Ovary (tissue), 9 donors: ENCODE measurements around the gene OARD1. TPM values are rescaled to one million over a fixed set of nuclear protein-coding genes. Genes with fewer than 3 reads are reported as not detected.

Experiments
- DNase-seq, 5 donors: peaks; one replicate each; pipeline ENCODE4 v3.0.0-alpha.2; 2019 to 2020
- H3K27ac ChIP-seq, 2 donors: fragments of 200-600 bp; one replicate each; pipeline versions ENCODE4 v1.5.1 to v1.8.0; 2019 to 2022
- H3K27me3 ChIP-seq: fragments of 200-600 bp; one replicate; pipeline ENCODE4 v1.8.0; 2022
- H3K36me3 ChIP-seq: fragments of 200-600 bp; sonication (generic); one replicate; pipeline ENCODE4 v1.5.1; 2019
- H3K4me1 ChIP-seq: one replicate; pipeline ENCODE4 v1.8.1; 2013; ENCODE audit warnings: mild to moderate bottlenecking, moderate library complexity; ENCODE audit not compliant: insufficient read depth
- H3K4me3 ChIP-seq: fragments of 200-600 bp; sonication (generic); one replicate; pipeline ENCODE4 v1.5.1; 2017
- H3K9me3 ChIP-seq, 2 donors: fragments of 200-600 bp in 1 of 2; sonication (generic) in 1 of 2; one replicate each; pipeline versions ENCODE4 v1.5.1 to v1.8.1; 2013 to 2019; ENCODE audit warnings: mild to moderate bottlenecking in 1 of 2, moderate library complexity in 1 of 2
- CTCF ChIP-seq, 3 donors: fragments of 450-650 bp in 2 of 3; fragments of 200-600 bp in 1 of 3; IDR thresholded peaks; one replicate each; pipeline versions ENCODE4 v1.5.1 to v1.8.0; 2016 to 2022; ENCODE audit warnings: antibody characterized with exemption in 3 of 3, mild to moderate bottlenecking in 1 of 3
- EP300 ChIP-seq: sonication (generic); formaldehyde crosslinking; IDR thresholded peaks from one replicate; pipeline ENCODE4 v1.6.1; 2017; ENCODE audit warnings: antibody characterized with exemption
- POLR2A ChIP-seq: fragments of 450-650 bp; IDR thresholded peaks from one replicate; pipeline ENCODE4 v1.6.1; 2017; ENCODE audit warnings: antibody characterized with exemption, mild to moderate bottlenecking, moderate library complexity
- WGBS, 3 donors: extraction: QIAGEN DNeasy Blood & Tissue Kit in 1 of 3; methylation state at CpG; one replicate each; pipeline versions ENCODE4 v1.1.5 to v1.1.7; 2013 to 2017; 5-methylcytosine and 5-hydroxymethylcytosine counted together
- intact Hi-C, 4 donors: fragments of 100-400 bp; cut with DNase I; formaldehyde crosslinking; loops; one replicate each; pipeline versions ENCODE4 v1.11.0 to v1.15.1; 2022 to 2023
- polyA plus RNA-seq, 2 donors: library from polyadenylated mRNA; stranded (reverse); fragments of 200-250 nt in 1 of 2; fragments of 350-450 nt in 1 of 2; fragmentation: Illumina TruSeq in 1 of 2; extraction: RNeasy Lipid Tissue Mini Kit (QIAGEN cat#74804) in 1 of 2; gene quantifications; one replicate each; pipeline ENCODE4 v1.2.3, GENCODE V29; 2013 to 2014
- total RNA-seq, 7 donors: library from RNA; depleted of rRNA in 2 of 7; stranded (reverse); fragments of >200 nt in 2 of 7; fragmentation: NEBNext Ultra II Directional in 3 of 7; extraction: Animal tissue kit (Norgen Biotek cat#: 25700) in 3 of 7; gene quantifications; one replicate each; pipeline versions ENCODE4 v1.1.0 to v1.2.4, GENCODE V29; 2016 to 2023
- donor health status: DM: no; HTN: no; CAD: no; lungs with moderate emphysema.
- donor health status: DM: no; HTN: no; CAD: no.
- donor health status: Bipolar disorder and iron deficiency.
- donor health status: DM: yes; HTN: yes; CAD: no.
- donor health status: DM: no; HTN: no; CAD: no.
- donor health status: DM: yes; HTN: yes; CAD: no.

OARD1 gene
- total and polyA plus RNA-seq, 9 donors: 10.6 to 34.5 (median 21.4) TPM

- H3K4me1 ChIP-seq: no peaks in the 10 kb centered on the region
- 77 to 84% (median 80%) methylated on average over 9 of the region's 9 CpGs for WGBS, 3 donors
- no peak overlapping the region for H3K4me3 ChIP-seq
- TF ChIP-seq CTCF (IDR thresholded peaks at IDR 0.05) (no peak), POLR2A (no peak), EP300 (no peak)
- no peaks in the 10 kb centered on the region for H3K9me3 ChIP-seq
- H3K27ac ChIP-seq: no peak overlapping the region
- H3K27me3 ChIP-seq: no peaks in the 10 kb centered on the region
- no peak for DNase-seq
- intact Hi-C loops: no loop called here
- no peaks in the 10 kb centered on the region for H3K36me3 ChIP-seq
Observed at GRCh38 chr6:41047745-41048732, 24.1 kb downstream of the OARD1 start.

GRCh38 chr6:41047306-41047705 lies 24.9 kb downstream of the OARD1 start:
- no peaks in the 10 kb centered on the region for H3K36me3 ChIP-seq
- TF ChIP-seq CTCF (IDR thresholded peaks at IDR 0.05) (no peak), EP300 (no peak), POLR2A (no peak)
- no peaks in the 10 kb centered on the region for H3K9me3 ChIP-seq
- no peak for DNase-seq
- no peaks in the 10 kb centered on the region for H3K4me1 ChIP-seq
- 96 to 98% (median 97%) methylated on average over 2 of the region's 2 CpGs for WGBS, 3 donors
- no peak overlapping the region for H3K4me3 ChIP-seq
- no peaks in the 10 kb centered on the region for H3K27me3 ChIP-seq
- intact Hi-C loops: no loop called here
- no peak overlapping the region for H3K27ac ChIP-seq

GRCh38 chr6:41046084-41046483 lies 26.1 kb downstream of the OARD1 start:
- intact Hi-C loops: no loop called here
- H3K4me1 ChIP-seq: no peaks in the 10 kb centered on the region
- DNase-seq: no peak
- TF ChIP-seq CTCF (IDR thresholded peaks at IDR 0.05) (no peak), POLR2A (no peak), EP300 (no peak)
- WGBS, 3 donors: 95 to 100% (median 100%) methylated on average over 1 of the region's 1 CpG
- no peaks in the 10 kb centered on the region for H3K36me3 ChIP-seq
- no peak overlapping the region for H3K4me3 ChIP-seq
- H3K9me3 ChIP-seq: no peaks in the 10 kb centered on the region
- no peaks in the 10 kb centered on the region for H3K27me3 ChIP-seq
- H3K27ac ChIP-seq: no peak overlapping the region

GRCh38 chr6:41045664-41046063 lies 26.5 kb downstream of the OARD1 start:
- no peak for TF ChIP-seq POLR2A
- TF ChIP-seq CTCF (IDR thresholded peaks at IDR 0.05): no peak
- no peak for TF ChIP-seq EP300
- H3K4me3 ChIP-seq: no peak overlapping the region
- no peak for DNase-seq
- 57 to 63% (median 60%) methylated on average over 5 of the region's 5 CpGs for WGBS, 3 donors
- intact Hi-C loops: no loop called here
- no peaks in the 10 kb centered on the region for H3K36me3 ChIP-seq
- H3K4me1 ChIP-seq: no peaks in the 10 kb centered on the region
- no peaks in the 10 kb centered on the region for H3K27me3 ChIP-seq
- H3K27ac ChIP-seq: no peak overlapping the region
- H3K9me3 ChIP-seq: no peaks in the 10 kb centered on the region
